ENCODE measurements around the gene CDKN1B.

CDKN1B gene

GRCh38 chr12:12725086-12725955, 8.2 kb downstream of the CDKN1B start:
- peak; percentile 90 for DNase-seq (ENCODE audit: extremely low spot score)
- CTCF ChIA-PET, result interaction anchor here (1.0 to 8.2 kb wide), 4 partner anchors 9 to 17 kb away, joined by 3 to 72 read pairs (median 4); no protein-coding TSS in a partner anchor
- POLR2A ChIA-PET, result interaction anchor here (0.6 to 1.6 kb wide), 7 partner anchors 9 to 264 kb away, joined by 3 to 7 read pairs (median 4); partner anchors contain the start of genes CDKN1B and CREBL2
- TF ChIP-seq CTCF (IDR thresholded peaks at IDR 0.05; ENCODE audit: control extremely low read depth, extremely low read depth, low read depth, missing control alignments), result no peak

GRCh38 chr12:12725956-12726554, 8.9 kb downstream of the CDKN1B start:
- CTCF ChIA-PET, result interaction anchor here (0.8 to 8.2 kb wide), 5 partner anchors 7 to 365 kb away, joined by 3 to 72 read pairs (median 3); no protein-coding TSS in a partner anchor
- TF ChIP-seq CTCF (IDR thresholded peaks at IDR 0.05; ENCODE audit: control extremely low read depth, extremely low read depth, low read depth, missing control alignments), result no peak
- DNase-seq (ENCODE audit: extremely low spot score), result no peak
- POLR2A ChIA-PET, result interaction anchor here (0.6 to 1.6 kb wide), 6 partner anchors 9 to 250 kb away, joined by 3 to 7 read pairs (median 4); partner anchors contain the start of genes CDKN1B and CREBL2

- ChIA-PET POLR2A (interaction anchor here (1.0 to 1.6 kb wide), 2 partner anchors 9 to 10 kb away, joined by 3 to 7 read pairs; partner anchors contain the start of gene CDKN1B), CTCF (interaction anchor here (0.8 to 8.2 kb wide), 4 partner anchors 8 to 365 kb away, joined by 3 to 72 read pairs (median 4); no protein-coding TSS in a partner anchor)
- DNase-seq (ENCODE audit: extremely low spot score), result no peak
- TF ChIP-seq CTCF (IDR thresholded peaks at IDR 0.05; ENCODE audit: control extremely low read depth, extremely low read depth, low read depth, missing control alignments), result no peak
These were observed 9.5 kb downstream of the CDKN1B start for GRCh38 chr12:12726555-12727093.

GRCh38 chr12:12731178-12731577, 14.0 kb downstream of the CDKN1B start:
- no peak for DNase-seq (ENCODE audit: extremely low spot score)
- ChIA-PET CTCF (no interaction called here), POLR2A (no interaction called here)
- no peak for TF ChIP-seq CTCF (IDR thresholded peaks at IDR 0.05; ENCODE audit: control extremely low read depth, extremely low read depth, low read depth, missing control alignments)

- CTCF ChIA-PET, result no interaction called here
These were observed 14.6 kb downstream of the CDKN1B start for GRCh38 chr12:12731785-12732184.

More at GRCh38 chr12:12731785-12732184, 14.6 kb downstream of the CDKN1B start:
- DNase-seq (ENCODE audit: extremely low spot score), result no peak
- POLR2A ChIA-PET, result interaction anchor here (0.6 kb wide), 1 partner anchor 272 kb away, joined by 4 read pairs; no protein-coding TSS in a partner anchor
- TF ChIP-seq CTCF (IDR thresholded peaks at IDR 0.05; ENCODE audit: control extremely low read depth, extremely low read depth, low read depth, missing control alignments), result no peak
